Naive B cell (primary cell): ENCODE measurements around the gene NOC2L. TPM values are rescaled to one million over a fixed set of nuclear protein-coding genes. Genes with fewer than 3 reads are reported as not detected.

Source experiments
- ATAC-seq, 2 donors: fragments of 150-1000 bp; cut with Tn5 transposase; 2 replicates each; pipeline ENCODE4 v1.10.0; 2021; ENCODE audit warnings: low read depth in 2 of 2, mild to moderate bottlenecking in 2 of 2, moderate library complexity in 2 of 2
- DNase-seq: peaks from one replicate; pipeline ENCODE4 v3.0.0; 2022
- H3K27ac Mint-ChIP-seq, 6 donors: one replicate each; pipeline ENCODE4 v1.8.0; 2020 to 2022; ENCODE audit warnings: mild to moderate bottlenecking in 6 of 6, mixed read lengths in 6 of 6, moderate library complexity in 5 of 6, inconsistent platforms in 2 of 6
- H3K27me3 Mint-ChIP-seq, 3 donors: one replicate each; pipeline ENCODE4 v1.8.0; 2021 to 2022; ENCODE audit warnings: mixed read lengths in 3 of 3, mild to moderate bottlenecking in 1 of 3
- H3K36me3 Mint-ChIP-seq, 2 donors: one replicate each; pipeline ENCODE4 v1.8.0; 2020 to 2022; ENCODE audit warnings: mixed read lengths in 2 of 2, inconsistent platforms in 1 of 2, mild to moderate bottlenecking in 1 of 2
- H3K4me1 Mint-ChIP-seq, 3 donors: one replicate each; pipeline ENCODE4 v1.8.0; 2020 to 2022; ENCODE audit warnings: mixed read lengths in 3 of 3, inconsistent platforms in 1 of 3, mild to moderate bottlenecking in 1 of 3, moderate library complexity in 1 of 3
- H3K4me3 Mint-ChIP-seq, 8 donors: one replicate each; pipeline ENCODE4 v1.8.0; 2020 to 2022; ENCODE audit warnings: mild to moderate bottlenecking in 8 of 8, mixed read lengths in 8 of 8, moderate library complexity in 8 of 8, inconsistent platforms in 2 of 8
- H3K9me3 Mint-ChIP-seq, 7 donors: one replicate each; pipeline ENCODE4 v1.8.0; 2020 to 2022; ENCODE audit warnings: mixed read lengths in 7 of 7, mild to moderate bottlenecking in 5 of 7, inconsistent platforms in 2 of 7, moderate library complexity in 1 of 7
- polyA plus RNA-seq, 6 donors: library from polyadenylated mRNA; unstranded; fragments of 300-500 nt; fragmentation: Illumina TruSeq; gene quantifications; one replicate each; pipeline ENCODE4 v1.2.3, GENCODE V29; 2021; ENCODE audit warnings: low read depth in 6 of 6

Gene NOC2L
- polyA plus RNA-seq, 6 donors from 2014 or later, result 50.8 to 78.2 (median 60.4) TPM

DNA sequence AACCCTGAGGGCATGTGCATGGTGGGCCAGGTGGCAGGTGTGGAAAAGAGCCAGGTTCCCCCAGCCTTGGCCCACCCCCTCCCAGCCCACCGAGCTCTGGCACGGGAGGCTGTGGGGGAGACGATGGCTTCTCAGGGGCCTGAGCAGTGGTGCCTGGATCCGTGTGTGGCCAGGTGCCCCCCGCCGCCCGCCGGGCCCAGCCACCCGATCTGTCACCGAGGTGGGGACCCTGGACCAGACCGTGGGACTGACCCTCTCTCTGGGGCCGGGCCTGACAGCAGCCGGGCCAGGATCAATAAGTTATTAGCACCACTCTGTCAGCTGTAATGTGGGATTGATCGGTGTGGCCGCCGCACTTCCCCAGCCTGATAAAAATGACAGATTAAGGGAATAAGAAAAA, 21.5 kb downstream of the NOC2L start:
- no peaks in the 10 kb centered on the region for H3K36me3 Mint-ChIP-seq
- DNase-seq (no peak), ATAC-seq (no peak)
- H3K4me1 Mint-ChIP-seq, result peaks cover 9 to 10% (median 9%) of the 10 kb centered on the region in 3 donors
- H3K9me3 Mint-ChIP-seq, result no peaks in the 10 kb centered on the region
- peak overlapping the region in 2 of 8 donors; percentile 26 to 65 for H3K4me3 Mint-ChIP-seq
- H3K27ac Mint-ChIP-seq, result no peak overlapping the region
- H3K27me3 Mint-ChIP-seq, result peaks cover 4 to 72% (median 64%) of the 10 kb centered on the region in 3 donors

- no peak for DNase-seq
- Mint-ChIP-seq H3K27ac (no peak overlapping the region), H3K4me1 (peaks cover 9 to 12% (median 10%) of the 10 kb centered on the region in 3 donors), H3K36me3 (no peaks in the 10 kb centered on the region), H3K9me3 (no peaks in the 10 kb centered on the region), H3K4me3 (peak overlapping the region in 2 of 8 donors; percentile 15 to 41), H3K27me3 (peaks cover 4 to 78% (median 70%) of the 10 kb centered on the region in 3 donors)
- ATAC-seq, result no peak
These were observed 22.4 kb downstream of the NOC2L start for GRCh38 chr1:936348-937264.

DNA sequence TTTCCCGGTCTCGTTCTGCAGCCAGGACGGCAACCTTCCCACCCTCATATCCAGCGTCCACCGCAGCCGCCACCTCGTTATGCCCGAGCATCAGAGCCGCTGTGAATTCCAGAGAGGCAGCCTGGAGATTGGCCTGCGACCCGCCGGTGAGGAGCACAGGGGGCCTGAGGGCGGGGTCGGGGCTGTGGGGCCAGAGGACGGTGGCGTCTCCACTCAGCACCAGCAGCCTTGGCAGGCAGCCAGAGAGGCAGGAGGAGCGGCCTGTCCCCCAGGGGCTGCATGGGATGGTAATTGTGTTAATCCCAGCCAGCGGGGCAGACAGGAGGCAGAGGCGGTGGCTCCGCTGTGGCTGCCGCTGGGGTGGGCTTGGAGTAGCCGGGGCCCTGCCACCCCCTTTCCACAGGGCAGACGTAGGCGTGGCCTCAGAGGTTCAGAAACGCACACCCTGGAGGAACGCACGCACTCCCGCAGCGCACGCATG, 23.3 kb downstream of the NOC2L start:
- peak overlapping the region in 2 of 6 donors; percentile 38 to 53 for H3K27ac Mint-ChIP-seq
- peaks cover 2 to 11% (median 9%) of the 10 kb centered on the region in 3 donors for H3K4me1 Mint-ChIP-seq
- H3K27me3 Mint-ChIP-seq, result peaks cover 0 to 78% (median 70%) of the 10 kb centered on the region in 3 donors
- DNase-seq, result no peak
- no peak for ATAC-seq
- H3K36me3 Mint-ChIP-seq, result no peaks in the 10 kb centered on the region
- no peaks in the 10 kb centered on the region for H3K9me3 Mint-ChIP-seq
- no peak overlapping the region for H3K4me3 Mint-ChIP-seq

DNA sequence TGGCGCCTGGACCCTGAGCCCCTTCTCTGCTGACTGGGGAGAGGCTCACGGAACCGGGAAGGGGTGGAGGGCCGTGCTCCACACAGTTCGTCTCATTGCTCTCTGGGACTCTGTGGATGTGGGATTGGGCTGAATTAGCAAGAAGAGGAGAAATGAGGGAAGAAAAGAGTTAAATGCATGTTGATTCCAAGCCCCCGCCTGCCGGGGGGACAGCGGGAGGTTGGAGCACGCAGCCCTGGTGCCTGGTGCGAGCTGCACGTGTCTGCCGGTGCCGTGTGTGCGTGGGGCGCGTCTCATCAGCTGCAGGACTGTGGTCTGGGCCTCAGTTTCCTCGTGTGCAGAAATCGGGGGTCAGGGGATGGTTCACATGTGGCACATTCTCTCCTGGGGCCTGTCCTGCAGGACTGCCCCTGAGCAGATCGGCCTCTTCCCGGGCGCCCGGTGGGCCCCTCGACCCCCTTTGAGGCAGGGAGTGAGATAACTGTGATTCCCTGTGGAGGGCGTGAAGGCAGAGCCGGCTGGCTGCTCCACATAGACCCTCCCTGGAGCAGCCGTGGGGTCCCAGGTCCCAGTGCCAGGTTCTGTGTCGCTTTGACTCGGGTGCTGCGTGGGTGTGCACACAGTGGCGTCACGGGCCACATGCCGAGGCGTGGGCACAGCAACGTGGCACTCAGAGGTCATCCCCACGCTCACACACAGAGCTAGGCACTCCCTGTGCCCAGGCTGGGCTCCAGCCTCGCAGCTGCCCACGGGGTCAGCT, 23.9 kb downstream of the NOC2L start:
- no peaks in the 10 kb centered on the region for H3K36me3 Mint-ChIP-seq
- H3K4me3 Mint-ChIP-seq, result no peak overlapping the region
- peaks cover 0 to 11% (median 6%) of the 10 kb centered on the region in 3 donors for H3K4me1 Mint-ChIP-seq

GRCh38 chr1:933603-933940, 25.5 kb downstream of the NOC2L start:
- no peaks in the 10 kb centered on the region for H3K36me3 Mint-ChIP-seq
- ATAC-seq (no peak), DNase-seq (no peak)
- no peaks in the 10 kb centered on the region for H3K9me3 Mint-ChIP-seq
- no peak overlapping the region for H3K4me3 Mint-ChIP-seq
- peaks cover 0 to 72% (median 66%) of the 10 kb centered on the region in 3 donors for H3K27me3 Mint-ChIP-seq
- H3K4me1 Mint-ChIP-seq, result peaks cover 0 to 8% (median 6%) of the 10 kb centered on the region in 3 donors
- no peak overlapping the region for H3K27ac Mint-ChIP-seq

More for the DNA sequence above, 23.9 kb downstream of the NOC2L start:
- Mint-ChIP-seq H3K9me3 (no peaks in the 10 kb centered on the region), H3K27me3 (peaks cover 0 to 74% (median 68%) of the 10 kb centered on the region in 3 donors), H3K27ac (peak overlapping the region in 3 of 6 donors; percentile 37 to 53 (median 38))
- DNase-seq (no peak), ATAC-seq (no peak)

DNA sequence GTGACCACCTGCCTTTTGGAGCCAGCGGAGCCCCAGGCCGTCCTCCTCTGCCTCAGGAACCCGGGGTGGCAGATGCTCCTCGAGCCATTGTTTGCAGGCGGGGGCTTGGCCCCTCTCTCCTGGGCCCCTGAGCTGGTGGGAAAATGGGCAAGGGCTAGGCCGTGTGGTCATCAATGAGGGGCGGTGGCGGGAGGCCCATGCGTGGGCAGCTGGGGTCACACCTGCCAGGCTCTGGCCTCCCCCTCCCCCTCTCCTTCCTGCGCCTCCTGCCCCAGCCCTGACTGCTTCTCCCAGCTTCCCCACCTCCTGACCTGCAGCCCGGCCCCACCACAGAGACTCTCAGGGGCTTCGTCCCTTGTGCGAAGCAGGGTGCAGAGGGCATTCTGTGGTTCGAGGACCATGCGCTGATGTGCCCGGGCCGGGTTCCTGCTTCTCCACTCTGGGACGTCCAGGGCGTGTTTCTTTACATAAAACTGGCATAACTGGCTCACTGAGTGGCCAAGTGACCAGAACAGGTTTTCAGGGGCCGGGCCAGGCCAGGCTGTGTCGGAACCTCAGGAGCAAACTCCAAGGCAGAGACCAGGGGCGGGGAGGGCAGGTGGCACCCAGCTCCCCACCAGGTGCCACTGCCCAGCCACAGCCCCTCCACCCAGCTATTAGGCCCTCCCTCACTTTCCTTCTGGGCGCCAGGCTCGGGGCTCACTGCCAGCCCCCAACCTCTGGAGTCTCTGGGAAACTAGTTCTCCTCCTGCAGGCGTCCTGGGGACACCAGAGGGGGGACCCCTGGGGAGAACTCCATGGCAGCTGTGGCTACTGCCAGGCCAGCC, 26.1 kb downstream of the NOC2L start:
- Mint-ChIP-seq H3K4me1 (peaks cover 0 to 8% (median 6%) of the 10 kb centered on the region in 3 donors), H3K27me3 (peaks cover 0 to 68% (median 66%) of the 10 kb centered on the region in 3 donors), H3K36me3 (no peaks in the 10 kb centered on the region), H3K27ac (no peak overlapping the region), H3K9me3 (no peaks in the 10 kb centered on the region), H3K4me3 (peak overlapping the region in 1 of 8 donors; percentile 36)
- DNase-seq (no peak), ATAC-seq (no peak)

GRCh38 chr1:932173-932510, 26.9 kb downstream of the NOC2L start:
- DNase-seq (no peak), ATAC-seq (no peak)
- H3K27ac Mint-ChIP-seq, result no peak overlapping the region
- no peak overlapping the region for H3K4me3 Mint-ChIP-seq
- no peaks in the 10 kb centered on the region for H3K36me3 Mint-ChIP-seq
- H3K4me1 Mint-ChIP-seq, result peaks cover 0 to 8% (median 6%) of the 10 kb centered on the region in 3 donors
- H3K9me3 Mint-ChIP-seq, result no peaks in the 10 kb centered on the region
- peaks cover 0 to 68% (median 68%) of the 10 kb centered on the region in 3 donors for H3K27me3 Mint-ChIP-seq

- ATAC-seq, result no peak
- Mint-ChIP-seq H3K36me3 (no peaks in the 10 kb centered on the region), H3K27me3 (peaks cover 3 to 68% (median 68%) of the 10 kb centered on the region in 3 donors), H3K4me1 (peaks cover 0 to 8% (median 6%) of the 10 kb centered on the region in 3 donors), H3K27ac (no peak overlapping the region), H3K4me3 (peak overlapping the region in 1 of 8 donors; percentile 35), H3K9me3 (no peaks in the 10 kb centered on the region)
- DNase-seq, result no peak
These were observed 27.5 kb downstream of the NOC2L start for GRCh38 chr1:931380-932172.

GRCh38 chr1:930633-931138, 28.4 kb downstream of the NOC2L start:
- Mint-ChIP-seq H3K9me3 (no peaks in the 10 kb centered on the region), H3K36me3 (no peaks in the 10 kb centered on the region), H3K27ac (no peak overlapping the region), H3K4me1 (peaks cover 0 to 15% (median 14%) of the 10 kb centered on the region in 3 donors), H3K27me3 (peaks cover 10 to 76% (median 70%) of the 10 kb centered on the region in 3 donors), H3K4me3 (no peak overlapping the region)
- no peak for ATAC-seq
- no peak for DNase-seq

DNA sequence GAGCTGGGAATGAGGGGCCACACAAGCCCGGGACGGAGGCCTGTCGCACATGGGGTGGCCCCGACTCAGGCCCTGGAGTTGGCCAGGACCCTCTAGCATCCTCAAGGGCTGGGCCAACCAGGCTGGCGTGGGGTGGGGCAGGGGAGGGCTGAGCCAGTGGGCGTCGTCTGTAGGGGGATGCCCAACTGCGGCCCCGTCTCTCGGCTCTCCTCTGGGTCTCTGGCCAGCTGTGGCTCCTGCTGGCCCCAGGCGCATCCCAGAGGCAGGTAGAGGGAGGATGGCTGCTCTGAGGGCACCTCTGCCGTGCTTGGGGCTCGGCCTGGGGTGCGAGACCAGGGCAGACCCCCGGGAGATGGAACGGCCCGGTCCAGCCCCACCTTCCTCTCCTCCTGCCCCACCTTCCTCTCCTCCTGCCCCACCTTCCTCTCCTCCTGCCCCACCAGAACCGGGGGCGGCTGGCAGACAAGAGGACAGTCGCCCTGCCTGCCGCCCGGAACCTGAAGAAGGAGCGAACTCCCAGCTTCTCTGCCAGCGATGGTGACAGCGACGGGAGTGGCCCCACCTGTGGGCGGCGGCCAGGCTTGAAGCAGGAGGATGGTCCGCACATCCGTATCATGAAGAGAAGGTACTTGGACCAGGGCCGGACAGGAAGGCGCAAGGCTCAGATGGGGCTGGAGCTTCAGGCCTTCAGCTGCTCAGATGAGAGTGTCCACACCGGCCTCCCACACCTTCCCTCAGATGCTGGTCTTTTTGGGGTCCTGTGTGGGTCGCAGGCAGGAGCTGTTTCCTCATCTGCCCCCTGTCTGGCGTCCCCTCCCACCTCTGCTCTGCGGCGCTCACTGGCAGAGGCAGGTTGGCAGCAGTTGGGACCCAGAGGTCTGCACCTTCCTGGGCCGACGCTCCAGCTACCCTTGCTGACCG, 29.1 kb downstream of the NOC2L start:
- DNase-seq, result no peak
- ATAC-seq, result no peak
- Mint-ChIP-seq H3K36me3 (no peaks in the 10 kb centered on the region), H3K9me3 (no peaks in the 10 kb centered on the region), H3K4me1 (peaks cover 0 to 15% (median 14%) of the 10 kb centered on the region in 3 donors), H3K4me3 (no peak overlapping the region), H3K27me3 (peaks cover 10 to 71% (median 63%) of the 10 kb centered on the region in 3 donors), H3K27ac (no peak overlapping the region)

DNA sequence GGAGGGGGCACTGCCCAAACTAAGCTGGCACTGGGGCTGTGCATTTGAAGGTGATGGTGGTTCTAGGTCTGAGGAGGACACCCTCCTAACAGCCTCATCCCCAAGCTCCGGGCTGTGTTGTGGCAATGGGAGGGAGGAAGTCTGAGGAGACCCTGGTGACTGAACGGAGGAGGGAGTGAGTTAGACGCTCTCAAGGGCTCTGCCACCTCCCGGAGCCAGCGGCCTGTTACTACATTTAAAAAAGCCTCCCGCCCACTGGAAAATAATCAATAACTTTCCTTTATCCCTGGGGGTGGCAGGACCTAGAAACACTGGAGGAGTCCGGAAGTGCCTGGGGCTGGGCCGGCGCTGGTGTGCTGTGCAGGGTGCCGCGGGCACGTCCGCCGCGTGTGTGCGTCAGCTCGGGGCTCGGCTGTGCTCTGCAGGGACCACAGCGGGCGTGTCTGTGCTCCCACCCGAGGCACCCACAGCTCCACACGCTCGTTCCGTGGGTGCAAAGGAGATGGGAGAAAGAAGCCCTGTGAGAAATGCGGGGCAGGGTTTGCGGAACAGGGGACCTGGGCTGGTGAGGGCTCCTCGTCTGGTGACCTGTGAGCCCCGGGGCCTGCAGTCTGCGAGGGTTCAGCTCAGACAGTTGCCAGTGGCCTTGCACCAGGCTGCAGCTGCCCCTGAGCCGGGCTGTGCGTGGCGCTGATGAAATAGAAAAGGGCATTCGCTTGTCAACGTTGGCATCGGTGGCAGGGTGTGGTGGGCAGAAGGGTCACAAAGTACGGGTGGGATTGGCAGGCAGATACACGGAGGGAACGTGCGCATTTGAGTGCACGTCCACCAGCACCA, 30.0 kb downstream of the NOC2L start:
- no peak for ATAC-seq
- Mint-ChIP-seq H3K27ac (no peak overlapping the region), H3K36me3 (no peaks in the 10 kb centered on the region), H3K27me3 (peaks cover 10 to 67% (median 58%) of the 10 kb centered on the region in 3 donors), H3K9me3 (no peaks in the 10 kb centered on the region), H3K4me1 (peaks cover 0 to 14% (median 13%) of the 10 kb centered on the region in 3 donors), H3K4me3 (no peak overlapping the region)
- DNase-seq, result no peak
